HG03469 (cell line): ENCODE results near the gene KRTAP19-3.
"Not testable (repeated sequence)": the region's sequence is repeated elsewhere in the genome, so short reads cannot be mapped to it uniquely, and the experiment has no call there.

Source experiments
- ATAC-seq: cut with Tn5 transposase; IDR thresholded peaks from one replicate; pipeline ENCODE4 v1.9.1; 2021; ENCODE audit warnings: mild to moderate bottlenecking, moderate library complexity, moderate number of reproducible peaks; ENCODE audit not compliant: unreplicated experiment

Gene KRTAP19-3

GRCh38 chr21:30491963-30492428, at the start of gene KRTAP19-3:
KRTAP19-3 (minus strand) TSS chr21:30492013; CDS start chr21:30491957, 56 bp downstream.
- no peak for ATAC-seq

GRCh38 chr21:30518876-30519275, 27.1 kb upstream of the KRTAP19-3 start:
- ATAC-seq, result no peak

GRCh38 chr21:30515681-30516080, 23.9 kb upstream of the KRTAP19-3 start:
- no peak for ATAC-seq

GRCh38 chr21:30505621-30506205, 13.9 kb upstream of the KRTAP19-3 start:
- not testable (repeated sequence) for ATAC-seq

DNA sequence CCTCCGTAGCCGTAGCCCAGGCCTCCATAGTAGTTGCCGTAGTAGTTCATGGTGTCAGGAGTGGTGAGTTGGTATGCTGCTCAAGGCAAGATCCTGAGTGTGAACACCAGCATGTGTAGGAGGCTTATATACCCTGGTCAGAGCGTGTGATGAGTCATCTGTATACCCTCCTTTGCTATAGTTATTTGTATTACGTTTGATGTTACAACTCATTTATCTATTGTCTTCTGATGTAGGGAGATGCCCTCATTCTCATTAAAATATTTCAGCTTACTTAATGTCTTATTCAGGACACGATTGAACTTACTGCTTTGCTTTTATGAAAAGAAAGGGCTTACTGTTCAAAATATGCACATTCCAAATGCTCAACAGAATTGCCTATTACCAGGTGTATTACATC, 10.2 kb upstream of the KRTAP19-3 start, which contains the start of gene KRTAP19-5:
KRTAP19-5 (minus strand) TSS at position 101 of the 400 bp plus-strand sequence; CDS start at position 50, 51 bp downstream.
- no peak for ATAC-seq

DNA sequence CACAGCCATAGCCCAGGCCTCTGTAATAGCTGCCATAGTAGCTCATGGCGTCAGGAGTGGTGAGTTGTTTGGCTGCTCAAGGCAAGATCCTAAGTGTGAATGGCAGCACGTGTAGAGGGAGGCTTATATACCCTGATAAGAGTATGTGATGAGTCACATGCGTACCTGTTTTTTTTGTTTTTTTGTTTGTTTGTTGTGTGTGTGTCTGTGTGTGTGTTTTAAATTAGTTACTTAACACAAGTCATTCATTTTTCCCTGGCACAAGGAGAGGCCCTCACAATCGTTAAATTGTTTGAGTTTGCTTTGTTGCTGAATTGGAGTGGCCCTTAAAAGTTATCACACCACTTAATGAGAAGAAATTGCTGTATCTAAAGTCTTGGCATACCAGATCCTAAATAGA, 5.3 kb upstream of the KRTAP19-3 start, which contains the start of gene KRTAP19-4:
KRTAP19-4 (minus strand) TSS at position 101 of the 400 bp plus-strand sequence; CDS start at position 46, 55 bp downstream.
- ATAC-seq, result no peak

- no peak for ATAC-seq
These were observed 4.5 kb downstream of the KRTAP19-3 start, which contains the start of gene KRTAP19-2 for GRCh38 chr21:30487336-30487735. KRTAP19-2 (minus strand) TSS chr21:30487436; CDS start chr21:30487348, 88 bp downstream.

DNA sequence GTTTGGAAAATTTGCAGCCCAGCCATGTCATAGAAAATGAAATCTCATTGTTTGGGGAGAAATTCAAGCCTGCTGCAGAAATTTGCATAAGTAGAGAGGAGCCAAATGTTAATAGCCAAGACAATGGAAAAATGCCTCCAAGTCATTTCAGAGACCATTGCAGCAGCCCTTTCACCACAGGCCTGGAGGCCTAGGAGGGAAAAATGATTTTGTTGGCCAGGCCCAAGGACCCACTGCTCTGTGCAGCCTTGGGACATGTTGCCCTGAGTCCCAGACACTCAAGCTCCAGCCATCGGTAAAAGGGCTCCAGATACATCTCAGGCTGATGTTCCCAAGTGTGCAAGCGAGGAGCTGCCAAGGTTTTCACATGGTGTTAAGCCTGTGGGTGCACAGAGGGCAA, 5.6 kb downstream of the KRTAP19-3 start:
- no peak for ATAC-seq

GRCh38 chr21:30482130-30482529, 9.7 kb downstream of the KRTAP19-3 start:
- ATAC-seq, result no peak

- ATAC-seq, result no peak
These were observed 11.7 kb downstream of the KRTAP19-3 start, which contains the start of gene KRTAP19-1 for GRCh38 chr21:30480145-30480544. KRTAP19-1 (minus strand) TSS chr21:30480367; CDS start chr21:30480317, 50 bp downstream.

GRCh38 chr21:30479259-30479658, 12.6 kb downstream of the KRTAP19-3 start:
- ATAC-seq, result no peak

- ATAC-seq, result no peak
These were observed 13.8 kb downstream of the KRTAP19-3 start for GRCh38 chr21:30478004-30478403.

DNA sequence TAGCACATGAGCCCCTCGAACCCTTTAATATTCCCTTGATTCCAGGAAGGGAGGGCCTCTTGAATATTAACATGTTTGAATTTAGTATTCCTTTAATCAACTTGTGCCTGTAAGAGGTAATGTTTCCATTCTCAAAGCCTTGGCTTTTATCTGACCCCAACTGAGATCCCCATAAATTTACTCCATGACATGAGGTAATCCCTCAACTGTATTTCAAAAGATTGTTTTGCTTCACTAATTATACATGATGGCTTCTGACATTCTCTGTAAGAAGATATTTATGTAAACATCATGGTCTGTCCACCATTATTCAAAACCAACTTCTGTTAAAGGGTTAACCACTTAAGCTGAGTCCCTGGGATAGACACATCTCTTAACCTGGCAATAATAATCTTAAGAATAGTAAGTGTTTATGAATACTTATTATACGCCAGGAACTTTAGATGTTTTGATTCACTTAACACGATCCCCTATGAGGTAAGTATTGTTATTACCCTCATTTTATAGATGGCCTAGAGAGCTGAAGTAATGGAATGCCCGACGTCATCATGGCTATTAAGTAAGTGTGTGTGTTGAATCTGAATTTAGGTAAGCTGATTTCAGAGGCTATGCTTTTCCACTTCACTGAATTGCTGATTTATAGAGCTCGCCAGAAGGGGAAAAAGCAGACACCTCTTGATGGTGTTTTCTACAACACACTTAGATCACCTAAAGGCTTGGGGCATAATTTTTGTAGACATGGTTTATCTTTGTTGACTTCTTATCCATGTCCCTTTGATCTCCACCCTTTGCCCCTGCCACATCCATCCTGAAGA, 22.7 kb downstream of the KRTAP19-3 start:
- ATAC-seq, result no peak

DNA sequence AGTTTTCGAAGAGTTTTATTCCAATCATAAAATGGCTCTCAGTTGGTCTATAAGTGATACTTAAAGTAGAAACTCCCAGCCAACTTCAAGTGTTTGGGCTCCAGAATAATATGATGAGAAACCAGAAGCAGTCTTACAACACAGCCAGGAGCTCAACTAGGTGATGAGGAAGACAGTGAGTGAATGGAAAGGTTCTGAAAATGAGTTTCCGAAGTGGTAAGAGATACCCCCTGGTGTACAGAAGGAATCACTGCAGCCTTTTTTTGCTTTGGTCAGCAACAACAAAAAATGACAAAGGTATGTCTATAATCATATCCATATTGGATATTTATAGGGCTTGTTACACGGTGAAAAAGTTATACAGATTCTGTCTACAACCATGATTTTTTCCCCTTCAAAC, 28.1 kb downstream of the KRTAP19-3 start:
- no peak for ATAC-seq

GRCh38 chr21:30448514-30448913, 43.3 kb downstream of the KRTAP19-3 start:
- no peak for ATAC-seq

DNA sequence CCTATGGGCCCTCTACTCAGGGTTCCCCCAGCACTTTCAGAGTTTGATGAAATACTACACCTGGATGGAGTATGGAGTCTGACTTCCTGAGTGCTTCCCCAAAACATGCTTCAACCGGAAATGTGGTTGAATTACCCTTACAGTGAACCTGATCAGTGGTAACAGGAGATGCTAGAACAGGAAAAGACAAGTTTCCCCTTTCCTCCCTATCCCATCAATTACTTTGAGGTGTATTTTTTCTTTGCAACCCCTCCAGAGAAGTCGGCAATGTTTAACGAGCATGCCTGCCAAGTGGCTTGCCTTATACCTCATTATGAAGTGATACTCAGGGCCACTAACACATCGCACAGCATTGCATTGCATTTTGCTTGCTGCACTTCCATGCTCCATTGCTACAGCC, 44.8 kb downstream of the KRTAP19-3 start:
- no peak for ATAC-seq

- no peak for ATAC-seq
These were observed 47.6 kb downstream of the KRTAP19-3 start for GRCh38 chr21:30444204-30444603.

GRCh38 chr21:30443226-30443625, 48.6 kb downstream of the KRTAP19-3 start:
- ATAC-seq, result no peak
